Fibroblast of lung (primary cell): ENCODE data around the gene WNT3A.

Experiments used
- EZH2 ChIP-seq: IDR thresholded peaks from 2 replicates; pipeline ENCODE4 v1.5.1; 2012; ENCODE audit warnings: low read length, control low read depth, mild to moderate bottlenecking; ENCODE audit errors: missing control alignments
- TF ChIP-seq, protein P1 (sequence below), 2 donors: IDR thresholded peaks in 1 of 2; conservative IDR thresholded peaks in 1 of 2; 1 replicate in 1 of 2; 2 replicates in 1 of 2; pipeline ENCODE4 v1.5.1; 2011 to 2012; ENCODE audit warnings: low read length in 2 of 2, control low read depth in 1 of 2, inconsistent platforms in 1 of 2, low read depth in 1 of 2, mild to moderate bottlenecking in 1 of 2

DNA sequence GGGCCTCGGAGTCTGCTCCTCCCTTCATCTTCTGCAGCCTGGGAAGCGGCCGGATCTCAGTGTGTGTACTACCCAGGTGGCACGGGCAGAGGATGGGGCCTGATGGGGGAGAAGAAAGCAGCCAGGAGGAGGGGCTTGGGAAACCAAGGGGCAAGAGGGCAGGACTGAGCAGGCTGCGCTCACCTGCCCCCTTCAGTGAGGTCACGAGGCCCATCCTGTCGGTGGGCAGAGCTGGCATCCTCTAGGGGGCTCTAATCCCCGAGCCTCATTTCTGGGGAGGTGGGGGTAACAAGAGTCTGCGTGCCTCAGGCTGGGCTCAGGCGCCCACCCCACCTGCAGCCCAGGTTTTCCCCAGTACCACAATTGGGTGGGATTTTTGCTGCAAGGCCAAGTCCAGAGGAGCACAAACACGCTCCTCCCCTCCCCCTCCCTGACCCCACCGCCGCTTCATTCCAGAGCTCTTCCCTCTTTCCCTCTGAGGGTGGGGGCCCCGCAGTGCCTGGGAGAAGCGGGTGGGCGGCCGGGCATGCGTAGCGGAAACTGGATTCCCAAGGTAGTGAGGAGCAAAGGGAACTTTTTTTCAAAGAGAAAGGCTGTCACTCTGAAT lies 1.8 kb upstream of the WNT3A start:
- TF ChIP-seq, protein P1, sequence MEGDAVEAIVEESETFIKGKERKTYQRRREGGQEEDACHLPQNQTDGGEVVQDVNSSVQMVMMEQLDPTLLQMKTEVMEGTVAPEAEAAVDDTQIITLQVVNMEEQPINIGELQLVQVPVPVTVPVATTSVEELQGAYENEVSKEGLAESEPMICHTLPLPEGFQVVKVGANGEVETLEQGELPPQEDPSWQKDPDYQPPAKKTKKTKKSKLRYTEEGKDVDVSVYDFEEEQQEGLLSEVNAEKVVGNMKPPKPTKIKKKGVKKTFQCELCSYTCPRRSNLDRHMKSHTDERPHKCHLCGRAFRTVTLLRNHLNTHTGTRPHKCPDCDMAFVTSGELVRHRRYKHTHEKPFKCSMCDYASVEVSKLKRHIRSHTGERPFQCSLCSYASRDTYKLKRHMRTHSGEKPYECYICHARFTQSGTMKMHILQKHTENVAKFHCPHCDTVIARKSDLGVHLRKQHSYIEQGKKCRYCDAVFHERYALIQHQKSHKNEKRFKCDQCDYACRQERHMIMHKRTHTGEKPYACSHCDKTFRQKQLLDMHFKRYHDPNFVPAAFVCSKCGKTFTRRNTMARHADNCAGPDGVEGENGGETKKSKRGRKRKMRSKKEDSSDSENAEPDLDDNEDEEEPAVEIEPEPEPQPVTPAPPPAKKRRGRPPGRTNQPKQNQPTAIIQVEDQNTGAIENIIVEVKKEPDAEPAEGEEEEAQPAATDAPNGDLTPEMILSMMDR (conservative IDR thresholded peaks at IDR 0.05 in 1 of 2, IDR thresholded peaks at IDR 0.05 in 1 of 2; ENCODE audit: low read depth in 1 of 2, low read length in 2 of 2) = no peak
- TF ChIP-seq EZH2 = no peak
